GM12878 (cell line): ENCODE results near the gene TAF10. TPM values are rescaled to one million over a fixed set of nuclear protein-coding genes. Genes with fewer than 3 reads are reported as not detected.

ENCODE experiments used
- ATAC-seq: fragments of 200-7000 bp; cut with Tn5 transposase; 3 replicates; pipeline ENCODE4 v1.9.1; 2020; ENCODE audit warnings: mild to moderate bottlenecking, moderate library complexity
- BruUV-seq: library from RNA; stranded (reverse); fragments of 400-500 nt; replicated peaks from 2 replicates; lab custom pipeline; 2021; lab: Mats Ljungman, UMichigan
- CTCF ChIA-PET: fragments of 300-600 bp; sonication (Branson Sonifier 250); formaldehyde crosslinking; extraction: SDS; loops from one replicate; lab custom pipeline; 2021; ENCODE audit warnings: inconsistent platforms; lab: Yijun Ruan, JAX
- POLR2A ChIA-PET: fragments of 350-600 bp; formaldehyde crosslinking; extraction: SDS; loops from one replicate; lab custom pipeline; 2021; ENCODE audit warnings: inconsistent platforms; lab: Charles Lee
- RAD21 ChIA-PET: fragments of 300-600 bp; sonication (Branson Sonifier 250); formaldehyde crosslinking; loops from one replicate; lab custom pipeline; 2023; ENCODE audit warnings: antibody characterized with exemption; ENCODE audit not compliant: unreplicated experiment; lab: Charles Lee
- SMC1A ChIA-PET: fragments of 300-600 bp; sonication (Branson Sonifier 250); formaldehyde crosslinking; loops from one replicate; lab custom pipeline; 2023; ENCODE audit not compliant: unreplicated experiment, uncharacterized antibody; lab: Charles Lee
- DNase-seq: peaks from one replicate; pipeline ENCODE4 v3.0.0-alpha.2; 2011; ENCODE audit warnings: low read depth, low spot score
- FAIRE-seq: peaks from 3 replicates; lab custom pipeline; 2011; peaks lifted over from hg19 to GRCh38; lab: Jason Lieb, UNC
- H2AFZ ChIP-seq: 2 replicates; pipeline ENCODE4 v1.6.0; 2011; ENCODE audit warnings: low read depth, low read length, control low read depth; ENCODE audit not compliant: control insufficient read depth
- H3K27ac ChIP-seq: 2 replicates; pipeline ENCODE4 v1.5.1; 2011; ENCODE audit warnings: control low read depth; ENCODE audit not compliant: control insufficient read depth, insufficient read depth
- H3K27me3 ChIP-seq, 2 experiments: replicated peaks in 1 of 2; 2 replicates each; pipeline versions ENCODE4 v1.6.0 to v1.6.1; 2011; ENCODE audit warnings: low read length in 1 of 2; ENCODE audit not compliant: control insufficient read depth in 2 of 2, insufficient read depth in 2 of 2
- H3K36me3 ChIP-seq, 2 experiments: 2 replicates each; pipeline ENCODE4 v1.5.1; 2011; ENCODE audit warnings: low read length in 1 of 2; ENCODE audit not compliant: control insufficient read depth in 2 of 2, insufficient read depth in 2 of 2
- H3K4me1 ChIP-seq: 2 replicates; pipeline ENCODE4 v1.6.1; 2011; ENCODE audit warnings: mild to moderate bottlenecking, low read length, moderate library complexity, mixed read lengths; ENCODE audit not compliant: control insufficient read depth, insufficient read depth
- H3K4me2 ChIP-seq: 2 replicates; pipeline ENCODE4 v1.6.0; 2011; ENCODE audit warnings: control low read depth; ENCODE audit not compliant: control insufficient read depth, insufficient read depth
- H3K4me3 ChIP-seq: fragments of 200-600 bp; sonication (generic); 2 replicates; pipeline ENCODE4 v1.5.1; 2016
- H3K79me2 ChIP-seq: 2 replicates; pipeline ENCODE4 v1.6.0; 2011; ENCODE audit warnings: low read length; ENCODE audit not compliant: control insufficient read depth, insufficient read depth
- H3K9ac ChIP-seq: 2 replicates; pipeline ENCODE4 v1.8.0; 2011; ENCODE audit warnings: low read length, control low read depth, mixed read lengths; ENCODE audit not compliant: control insufficient read depth, insufficient read depth
- H3K9me3 ChIP-seq: replicated peaks from 3 replicates; pipeline ENCODE4 v1.5.1; 2011; ENCODE audit warnings: mild to moderate bottlenecking, low read length; ENCODE audit not compliant: control insufficient read depth, insufficient read depth
- H4K20me1 ChIP-seq: 2 replicates; pipeline ENCODE4 v1.6.0; 2011; ENCODE audit not compliant: control insufficient read depth, insufficient read depth
- ATF7 ChIP-seq: fragments of 450-650 bp; IDR thresholded peaks from 2 replicates; pipeline ENCODE4 v1.6.1; 2016; ENCODE audit warnings: low read depth, mild to moderate bottlenecking
- CHD1 ChIP-seq: IDR thresholded peaks from 2 replicates; pipeline ENCODE4 v1.6.1; 2012; ENCODE audit warnings: low read depth, low read length, improper control_type of control experiment
- IKZF2 ChIP-seq, 2 experiments: fragments of 450-650 bp; IDR thresholded peaks; 2 replicates each; pipeline ENCODE4 v1.6.1; 2017; ENCODE audit warnings: mild to moderate bottlenecking in 2 of 2, moderate library complexity in 2 of 2
- POLR2A ChIP-seq: IDR thresholded peaks from 2 replicates; pipeline ENCODE4 v1.6.1; 2011; ENCODE audit warnings: low read depth, mild to moderate bottlenecking, low read length
- SMAD5 ChIP-seq: IDR thresholded peaks from 2 replicates; pipeline ENCODE4 v1.6.1; 2016; ENCODE audit warnings: antibody characterized with exemption, low read depth
- STAT3 ChIP-seq: IDR thresholded peaks from 2 replicates; pipeline ENCODE4 v1.6.1; 2011; ENCODE audit warnings: low read depth, low read length, improper control_type of control experiment
- WGBS: methylation state at CpG from one replicate; pipeline ENCODE4 v1.1.6; 2016; ENCODE audit warnings: low lambda C conversion rate; ENCODE audit not compliant: insufficient replicate concordance, insufficient coverage; ENCODE audit errors: missing lambda C conversion rate; 5-methylcytosine and 5-hydroxymethylcytosine counted together
- in situ Hi-C: fragments of 300-500 bp; cut with MboI; formaldehyde crosslinking; loops from 9 replicates; pipeline ENCODE4 v1.14.3; 2018; ENCODE audit warnings: mixed read lengths
- intact Hi-C: fragments of 100-400 bp; cut with micrococcal nuclease; formaldehyde crosslinking; loops from one replicate; pipeline ENCODE4 v1.14.2; 2022; ENCODE audit not compliant: unreplicated experiment
- polyA plus RNA-seq, 11 experiments: library from polyadenylated mRNA; depleted of rRNA in 4 of 11; unstranded in 6 of 11; stranded (reverse) in 5 of 11; fragments of >200 nt; fragmentation: Nextera tagmentation in 4 of 11; fragmentation: Illumina TruSeq in 1 of 11; extraction: Ambion mirVana in 4 of 11; extraction: Trizol in 1 of 11; gene quantifications; 1 replicate in 1 of 11; 2 replicates in 10 of 11; pipeline versions ENCODE4 v1.2.1 to v1.2.3, GENCODE V29; 2011 to 2016; ENCODE audit warnings: inconsistent platforms in 2 of 11, missing spikeins in 2 of 11, low read depth in 1 of 11
- total RNA-seq, 4 experiments: library from RNA; depleted of rRNA in 3 of 4; stranded (reverse); fragments of >200 nt in 3 of 4; fragmentation: Illumina TruSeq in 1 of 4; extraction: Trizol in 1 of 4; gene quantifications; 2 replicates each; pipeline versions ENCODE4 v1.2.1 to v1.2.3, GENCODE V29; 2013 to 2021
- TF ChIP-seq, protein P1 (sequence below): fragments of 450-650 bp; IDR thresholded peaks from 2 replicates; pipeline ENCODE4 v1.6.1; 2018; ENCODE audit warnings: mild to moderate bottlenecking, low read depth, moderate library complexity; ENCODE audit not compliant: partially characterized antibody

The TAF10 gene
- total and polyA plus RNA-seq, 10 of the 15 experiments (the other 5 are each of a cell fraction or from before 2014, with no cell fraction given): 26.7 to 251 (median 149) TPM

DNA sequence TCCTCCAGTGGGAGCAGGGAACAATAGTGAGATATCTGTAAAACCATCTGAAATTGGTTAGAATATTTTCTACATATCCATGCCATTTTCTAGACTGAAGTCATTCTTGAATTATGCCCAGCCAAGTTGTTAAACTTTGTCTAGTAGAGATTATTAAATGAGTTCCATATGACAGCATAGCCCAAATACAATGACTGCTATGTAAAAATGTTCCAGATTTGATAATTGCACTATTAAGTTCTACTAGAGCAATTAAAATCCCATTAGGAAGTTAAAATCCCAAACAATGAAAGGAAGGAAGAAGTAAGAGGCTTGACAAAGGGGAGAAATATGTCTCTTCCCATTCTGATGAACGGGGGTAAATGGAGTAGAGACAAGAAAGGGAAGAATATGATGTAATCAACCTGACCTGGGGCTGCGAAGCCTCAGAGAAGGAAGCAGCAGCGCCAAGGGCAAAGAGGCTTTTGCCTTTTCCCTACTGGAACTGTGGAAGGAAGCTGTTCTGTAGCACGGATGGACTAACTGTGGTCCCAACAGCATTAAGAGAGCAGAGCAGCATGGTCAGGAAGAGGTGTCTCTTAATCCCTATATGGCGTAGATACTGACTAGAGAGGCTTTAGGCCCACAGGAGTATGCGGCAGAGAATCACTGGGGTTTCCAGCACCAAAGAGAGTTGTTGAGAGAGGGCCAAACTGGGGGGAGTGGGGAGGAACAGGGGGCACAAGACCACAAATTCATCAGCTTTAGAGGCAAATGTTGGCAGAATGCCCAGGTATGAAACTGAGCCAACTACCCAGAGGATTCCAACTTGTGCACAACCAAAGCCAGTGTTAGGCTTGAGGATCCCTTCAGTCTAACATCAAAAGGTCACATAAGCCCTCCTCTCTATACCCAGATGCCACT is 35.3 kb downstream of the TAF10 start:
- POLR2A ChIA-PET: interaction anchor here (0.6 kb wide), 1 partner anchor 112 kb away, joined by 5 read pairs; no protein-coding TSS in a partner anchor
- Histone ChIP-seq H3K4me2 (no peak overlapping the region), H3K4me3 (no peak overlapping the region), H4K20me1 (no peaks in the 10 kb centered on the region), H3K27ac (no peak overlapping the region), H3K27me3 (no peaks in the 10 kb centered on the region), H2AFZ (no peak overlapping the region), H3K36me3 (peaks cover 4 to 5% of the 10 kb centered on the region in 2 experiments; a peak in 3 of 4 replicates), H3K79me2 (no peaks in the 10 kb centered on the region), H3K9me3 (no peaks in the 10 kb centered on the region), H3K4me1 (no peaks in the 10 kb centered on the region), H3K9ac (no peak overlapping the region)
- intact Hi-C loops: loop anchor here (1.0 kb wide), 1 partner anchor 19 kb away; no protein-coding TSS in a partner anchor
- TF ChIP-seq POLR2A: no peak
- no peak for TF ChIP-seq SMAD5
- no peak for TF ChIP-seq IKZF2 (IDR thresholded peaks at IDR 0.05)
- TF ChIP-seq ATF7: no peak
- no peak for TF ChIP-seq CHD1
- TF ChIP-seq, protein P1, sequence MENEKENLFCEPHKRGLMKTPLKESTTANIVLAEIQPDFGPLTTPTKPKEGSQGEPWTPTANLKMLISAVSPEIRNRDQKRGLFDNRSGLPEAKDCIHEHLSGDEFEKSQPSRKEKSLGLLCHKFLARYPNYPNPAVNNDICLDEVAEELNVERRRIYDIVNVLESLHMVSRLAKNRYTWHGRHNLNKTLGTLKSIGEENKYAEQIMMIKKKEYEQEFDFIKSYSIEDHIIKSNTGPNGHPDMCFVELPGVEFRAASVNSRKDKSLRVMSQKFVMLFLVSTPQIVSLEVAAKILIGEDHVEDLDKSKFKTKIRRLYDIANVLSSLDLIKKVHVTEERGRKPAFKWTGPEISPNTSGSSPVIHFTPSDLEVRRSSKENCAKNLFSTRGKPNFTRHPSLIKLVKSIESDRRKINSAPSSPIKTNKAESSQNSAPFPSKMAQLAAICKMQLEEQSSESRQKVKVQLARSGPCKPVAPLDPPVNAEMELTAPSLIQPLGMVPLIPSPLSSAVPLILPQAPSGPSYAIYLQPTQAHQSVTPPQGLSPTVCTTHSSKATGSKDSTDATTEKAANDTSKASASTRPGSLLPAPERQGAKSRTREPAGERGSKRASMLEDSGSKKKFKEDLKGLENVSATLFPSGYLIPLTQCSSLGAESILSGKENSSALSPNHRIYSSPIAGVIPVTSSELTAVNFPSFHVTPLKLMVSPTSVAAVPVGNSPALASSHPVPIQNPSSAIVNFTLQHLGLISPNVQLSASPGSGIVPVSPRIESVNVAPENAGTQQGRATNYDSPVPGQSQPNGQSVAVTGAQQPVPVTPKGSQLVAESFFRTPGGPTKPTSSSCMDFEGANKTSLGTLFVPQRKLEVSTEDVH: no peak
- no peak for TF ChIP-seq STAT3
- ATAC-seq (no peak), DNase-seq (no peak), FAIRE-seq (no peak)
- CTCF ChIA-PET: no interaction called here
- 59% methylated on average over 6 of the region's 6 CpGs for WGBS
- SMC1A ChIA-PET: no interaction called here
- RAD21 ChIA-PET: no interaction called here
- in situ Hi-C loops: no loop called here
- BruUV-seq: no TSS peak
